GM12892 (cell line): Measurements from ENCODE around the gene CEBPE.
A peak's percentile ranks its signal among the peaks of the same experiment; 100 is the strongest.

Experiments used
- POLR2A ChIP-seq: IDR thresholded peaks from 2 replicates; pipeline ENCODE4 v1.6.1; 2011; ENCODE audit warnings: low read depth, low read length, control low read depth
- POLR2AphosphoS5 ChIP-seq: IDR thresholded peaks from 2 replicates; pipeline ENCODE4 v1.6.1; 2011; ENCODE audit warnings: low read depth, low read length, control low read depth
- TAF1 ChIP-seq: IDR thresholded peaks from 2 replicates; pipeline ENCODE4 v1.6.1; 2011; ENCODE audit warnings: low read depth, mild to moderate bottlenecking, control low read depth, low read length, borderline replicate concordance

GRCh38 chr14:23067847-23068788, 50.9 kb downstream of the CEBPE start:
- TF ChIP-seq POLR2AphosphoS5: 0 out of 2 replicates have a peak, but pooled peaks have one; percentile 19
- no peak for TF ChIP-seq POLR2A
- TF ChIP-seq TAF1: no peak
